Measurements from ENCODE around the gene DMTF1. TPM values are rescaled to one million over a fixed set of nuclear protein-coding genes. Genes with fewer than 3 reads are reported as not detected.
A peak's percentile ranks its signal among the peaks of the same experiment; 100 is the strongest.

The DMTF1 gene
- total RNA-seq, 2 donors from 2014 or later: 144 to 166 TPM

- no peak for ATAC-seq
- H3K27me3 Mint-ChIP-seq: peaks cover 29 to 32% of the 10 kb centered on the region in 2 donors
- peaks cover 0 to 7% of the 10 kb centered on the region in 2 donors for H3K4me1 Mint-ChIP-seq (ENCODE audit: low read depth in 2 of 2)
These were observed 23.4 kb upstream of the DMTF1 start for GRCh38 chr7:87128861-87129267.

GRCh38 chr7:87129332-87129731 is 22.9 kb upstream of the DMTF1 start:
- peaks cover 0 to 7% of the 10 kb centered on the region in 2 donors for H3K4me1 Mint-ChIP-seq (ENCODE audit: low read depth in 2 of 2)
- H3K4me3 Mint-ChIP-seq: no peak overlapping the region
- no peak overlapping the region for H3K27ac Mint-ChIP-seq
- no peak for ATAC-seq
- no peak for DNase-seq (ENCODE audit: low spot score)
- no peaks in the 10 kb centered on the region for H3K9me3 Mint-ChIP-seq
- peaks cover 32 to 36% of the 10 kb centered on the region in 2 donors for H3K27me3 Mint-ChIP-seq
- H3K36me3 Mint-ChIP-seq: no peaks in the 10 kb centered on the region

More at GRCh38 chr7:87128861-87129267, 23.4 kb upstream of the DMTF1 start:
- Mint-ChIP-seq H3K9me3 (no peaks in the 10 kb centered on the region), H3K36me3 (no peaks in the 10 kb centered on the region), H3K4me3 (no peak overlapping the region), H3K27ac (no peak overlapping the region)
- no peak for DNase-seq (ENCODE audit: low spot score)

DNA sequence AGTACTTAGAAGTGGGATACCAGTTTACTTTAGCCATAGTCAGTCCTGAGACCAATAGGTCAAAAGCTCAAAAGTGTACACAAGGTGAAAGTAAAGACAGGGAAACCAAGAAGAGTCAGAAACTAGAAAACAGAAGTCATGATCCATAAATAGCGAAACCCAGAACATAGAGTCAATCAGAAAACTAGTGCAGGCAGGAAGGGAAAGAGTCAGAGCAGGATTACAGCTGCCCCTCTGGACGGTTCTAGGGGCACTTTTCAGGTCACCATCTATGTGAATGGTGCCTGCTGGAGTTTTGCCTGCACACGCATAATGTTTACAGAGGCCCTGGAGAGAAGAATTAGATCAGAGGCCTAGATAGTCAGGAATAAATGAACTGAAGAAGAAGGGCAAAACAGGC is 22.4 kb upstream of the DMTF1 start:
- DNase-seq (ENCODE audit: low spot score) (no peak), ATAC-seq (peak in 1 of 2 donors; percentile 76)
- Mint-ChIP-seq H3K9me3 (no peaks in the 10 kb centered on the region), H3K27me3 (peaks cover 32 to 36% of the 10 kb centered on the region in 2 donors), H3K4me3 (peak overlapping the region; percentile 16), H3K27ac (no peak overlapping the region), H3K4me1 (ENCODE audit: low read depth in 2 of 2) (peaks cover 0 to 7% of the 10 kb centered on the region in 2 donors), H3K36me3 (no peaks in the 10 kb centered on the region)

DNA sequence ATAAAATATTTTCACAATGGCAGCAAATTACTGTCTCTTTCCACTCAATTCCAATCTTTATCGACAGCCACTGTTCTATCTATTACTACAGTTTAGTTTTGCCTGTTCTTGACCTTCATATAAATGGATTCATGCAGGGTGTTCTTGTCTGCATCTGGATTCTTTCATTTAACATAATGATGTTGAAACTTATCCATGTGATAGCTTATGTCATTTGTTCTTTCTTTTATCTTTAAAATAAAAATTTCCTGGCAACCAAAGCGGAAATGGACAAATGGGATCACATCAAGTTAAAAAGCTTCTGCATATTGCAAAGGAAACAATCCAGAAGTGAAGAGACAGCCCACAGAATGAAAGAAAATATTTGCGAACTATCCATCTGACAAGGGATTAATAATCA is 20.5 kb upstream of the DMTF1 start:
- Mint-ChIP-seq H3K36me3 (no peaks in the 10 kb centered on the region), H3K27me3 (peaks cover 36 to 42% of the 10 kb centered on the region in 2 donors), H3K4me1 (ENCODE audit: low read depth in 2 of 2) (peaks cover 0 to 7% of the 10 kb centered on the region in 2 donors), H3K4me3 (no peak overlapping the region), H3K27ac (no peak overlapping the region), H3K9me3 (no peaks in the 10 kb centered on the region)
- ATAC-seq (no peak), DNase-seq (ENCODE audit: low spot score) (no peak)

- H3K4me3 Mint-ChIP-seq: no peak overlapping the region
- peaks cover 44 to 69% of the 10 kb centered on the region in 2 donors for H3K27me3 Mint-ChIP-seq
- no peaks in the 10 kb centered on the region for H3K4me1 Mint-ChIP-seq (ENCODE audit: low read depth in 2 of 2)
- H3K27ac Mint-ChIP-seq: no peak overlapping the region
- no peaks in the 10 kb centered on the region for H3K36me3 Mint-ChIP-seq
- ATAC-seq (no peak), DNase-seq (ENCODE audit: low spot score) (no peak)
- H3K9me3 Mint-ChIP-seq: no peaks in the 10 kb centered on the region
These were observed 15.0 kb upstream of the DMTF1 start for GRCh38 chr7:87137271-87137670.

DNA sequence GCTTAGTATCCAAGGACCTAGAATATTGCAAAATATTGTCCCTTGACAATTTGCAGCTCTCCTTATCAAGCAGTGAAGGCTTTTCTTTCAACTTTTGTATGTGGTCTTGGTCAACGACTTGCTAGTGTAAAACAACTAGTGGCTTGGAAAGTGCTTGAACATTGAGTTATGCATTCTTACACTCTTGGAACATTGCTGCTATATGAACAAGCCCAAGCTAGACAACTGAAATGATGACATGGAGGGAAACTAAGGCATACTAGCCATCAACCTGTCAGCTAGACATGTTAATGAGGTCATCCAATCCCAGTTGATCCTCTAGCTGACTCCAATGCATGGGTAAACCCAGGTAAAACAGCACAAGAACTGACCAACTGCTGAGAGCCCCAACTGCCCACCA is 12.7 kb upstream of the DMTF1 start:
- H3K4me1 Mint-ChIP-seq (ENCODE audit: low read depth in 2 of 2): peaks cover 7 to 8% of the 10 kb centered on the region in 2 donors
- peaks cover 33 to 54% of the 10 kb centered on the region in 2 donors for H3K27me3 Mint-ChIP-seq
- no peak for ATAC-seq
- H3K36me3 Mint-ChIP-seq: no peaks in the 10 kb centered on the region
- DNase-seq (ENCODE audit: low spot score): no peak
- H3K27ac Mint-ChIP-seq: no peak overlapping the region
- H3K4me3 Mint-ChIP-seq: no peak overlapping the region
- H3K9me3 Mint-ChIP-seq: no peaks in the 10 kb centered on the region

DNA sequence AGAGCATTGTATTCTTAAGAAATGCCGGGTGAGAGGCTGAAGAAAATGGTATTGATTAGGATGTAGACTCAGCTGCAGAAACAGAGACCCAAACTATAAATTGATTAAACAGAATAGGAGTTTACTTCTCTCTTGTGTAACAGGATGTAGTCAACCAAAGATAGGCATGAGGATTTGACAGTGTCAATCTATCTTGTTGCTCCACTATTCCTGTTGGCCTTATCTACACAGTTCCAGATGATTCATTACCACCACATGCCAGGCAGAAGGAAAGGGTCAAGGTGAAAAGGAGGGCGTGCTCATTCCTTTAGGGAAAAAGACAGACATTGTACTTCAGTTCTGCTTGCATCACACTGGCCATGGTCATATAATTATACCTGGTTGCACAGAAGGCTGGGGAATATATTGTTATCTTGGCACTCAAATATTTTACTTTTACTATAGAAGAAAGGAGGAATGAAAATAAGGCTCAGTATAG is 11.9 kb upstream of the DMTF1 start:
- no peaks in the 10 kb centered on the region for H3K9me3 Mint-ChIP-seq
- no peak for ATAC-seq
- no peak for DNase-seq (ENCODE audit: low spot score)
- H3K4me1 Mint-ChIP-seq (ENCODE audit: low read depth in 2 of 2): peaks cover 11 to 12% of the 10 kb centered on the region in 2 donors
- H3K36me3 Mint-ChIP-seq: no peaks in the 10 kb centered on the region
- H3K27ac Mint-ChIP-seq: no peak overlapping the region
- H3K4me3 Mint-ChIP-seq: no peak overlapping the region
- H3K27me3 Mint-ChIP-seq: peaks cover 33 to 53% of the 10 kb centered on the region in 2 donors

DNA sequence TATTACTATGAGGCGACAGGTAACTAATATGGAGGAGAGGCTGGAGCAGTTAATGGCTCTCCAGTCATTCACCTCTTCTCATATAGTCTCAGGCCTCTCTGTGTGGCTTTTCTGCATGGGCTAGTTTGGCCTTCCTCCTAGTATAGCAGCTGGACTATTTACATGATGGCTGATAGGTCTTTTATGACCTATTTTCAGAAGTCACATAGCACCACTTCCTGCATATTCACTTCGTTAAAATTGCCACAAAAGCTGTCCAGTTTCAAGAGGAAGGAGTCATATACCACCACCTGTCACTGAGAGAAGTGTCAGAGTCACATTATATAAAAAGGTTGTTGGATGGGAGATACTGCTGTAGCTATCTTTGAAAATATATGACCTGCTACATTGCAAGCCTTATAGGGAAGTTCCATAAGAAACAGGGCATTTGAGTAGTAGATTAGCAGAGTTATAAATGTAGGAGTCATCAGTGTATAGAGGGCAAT is 8.0 kb upstream of the DMTF1 start:
- Mint-ChIP-seq H3K9me3 (no peaks in the 10 kb centered on the region), H3K27ac (peak overlapping the region; percentile 1 to 11)

DNA sequence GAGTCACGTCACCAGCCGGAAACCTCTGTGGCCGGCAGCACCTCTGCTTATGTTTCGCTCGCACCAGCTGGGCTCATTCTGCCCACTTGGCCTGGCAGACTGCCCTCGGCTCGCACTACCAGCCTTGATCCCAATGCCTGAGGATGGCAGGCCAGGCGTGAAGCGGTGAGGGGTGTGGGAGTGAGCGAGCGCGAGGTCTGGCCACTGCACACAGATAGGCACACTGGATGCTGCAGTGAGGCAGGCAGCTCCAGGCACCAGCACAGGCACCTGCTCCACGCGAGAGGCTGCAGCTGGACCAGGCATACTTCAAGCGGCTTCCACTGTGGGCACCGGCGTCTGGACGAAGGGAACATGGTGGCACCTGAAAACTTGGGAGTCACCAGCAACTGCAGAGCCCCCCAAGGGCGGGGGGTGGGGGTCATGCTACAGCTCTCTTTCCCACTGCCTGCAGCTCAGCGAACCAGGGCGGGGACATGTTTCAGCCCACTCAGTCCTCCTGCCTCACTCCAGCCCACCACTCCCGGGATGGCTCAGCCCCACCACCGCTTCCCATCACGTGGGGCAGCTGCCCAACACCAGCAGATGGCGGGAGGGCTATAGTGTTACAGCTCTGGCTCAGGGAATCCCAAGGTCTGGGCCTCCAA is 5.4 kb upstream of the DMTF1 start:
- no peak overlapping the region for H3K4me3 Mint-ChIP-seq
- H3K4me1 Mint-ChIP-seq (ENCODE audit: low read depth in 2 of 2): peaks cover 15 to 18% of the 10 kb centered on the region in 2 donors

More for the DNA sequence above, 8.0 kb upstream of the DMTF1 start:
- Mint-ChIP-seq H3K27me3 (peaks cover 11 to 15% of the 10 kb centered on the region in 2 donors), H3K36me3 (no peaks in the 10 kb centered on the region), H3K4me3 (peak overlapping the region; percentile 2), H3K4me1 (ENCODE audit: low read depth in 2 of 2) (peaks cover 11 to 12% of the 10 kb centered on the region in 2 donors)
- ATAC-seq (peak in 1 of 2 donors; percentile 89), DNase-seq (ENCODE audit: low spot score) (no peak)

DNA sequence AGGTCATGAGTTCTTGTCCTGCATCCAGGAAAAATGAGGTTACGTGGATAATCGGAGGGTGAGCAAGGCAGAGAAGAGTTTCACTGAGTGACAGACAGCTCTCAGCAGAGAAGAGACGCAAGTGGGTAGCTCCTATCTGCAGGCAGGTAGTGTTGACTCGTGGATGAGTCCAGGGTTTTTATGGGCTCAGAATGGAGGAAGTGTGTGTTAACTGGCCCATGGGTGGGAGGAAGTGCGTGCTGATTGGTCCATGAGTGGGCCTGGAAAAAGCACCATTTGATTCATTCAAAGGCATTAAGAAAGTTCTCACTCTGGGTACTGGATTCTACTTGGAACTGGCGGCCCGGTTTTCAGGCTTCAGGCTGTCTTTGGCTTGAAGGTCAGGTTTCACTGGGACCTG is 4.8 kb upstream of the DMTF1 start:
- no peak overlapping the region for H3K27ac Mint-ChIP-seq

More for the DNA sequence above, 5.4 kb upstream of the DMTF1 start:
- DNase-seq (ENCODE audit: low spot score) (no peak), ATAC-seq (peak in 1 of 2 donors; percentile 50)
- no peak overlapping the region for H3K27ac Mint-ChIP-seq
- no peaks in the 10 kb centered on the region for H3K27me3 Mint-ChIP-seq
- no peaks in the 10 kb centered on the region for H3K36me3 Mint-ChIP-seq
- no peaks in the 10 kb centered on the region for H3K9me3 Mint-ChIP-seq

DNA sequence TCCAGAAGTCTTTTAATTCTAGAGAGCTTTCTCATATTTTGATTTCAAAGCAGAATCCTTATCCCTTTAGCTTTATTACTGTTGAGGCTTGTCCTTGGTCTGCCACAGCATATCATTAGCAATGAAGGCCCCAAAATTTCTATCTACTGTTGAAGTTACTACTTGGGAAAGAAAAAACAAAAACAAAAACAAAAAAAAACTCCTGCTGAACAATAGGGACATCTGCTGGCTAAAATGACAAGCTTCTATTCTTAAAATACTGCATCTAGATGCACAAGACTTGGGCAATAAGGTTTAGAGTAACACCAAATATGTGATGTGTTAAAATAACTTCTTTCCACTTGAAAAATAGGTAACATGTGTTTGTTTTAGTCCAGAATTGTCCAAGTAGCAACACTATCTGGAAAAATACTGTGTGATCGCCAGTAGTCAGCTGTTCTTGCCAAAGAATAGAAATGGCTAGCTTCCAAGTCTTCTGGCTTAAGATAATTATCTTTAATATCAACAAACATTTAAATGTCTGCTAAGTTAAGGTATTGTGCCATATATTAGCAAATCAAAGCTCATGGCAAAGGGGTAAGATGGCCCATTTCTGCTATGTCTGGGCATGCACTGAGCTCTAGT is 3.8 kb upstream of the DMTF1 start:
- H3K4me1 Mint-ChIP-seq (ENCODE audit: low read depth in 2 of 2): peaks cover 18 to 21% of the 10 kb centered on the region in 2 donors

More for the DNA sequence above, 4.8 kb upstream of the DMTF1 start:
- no peak for ATAC-seq
- Mint-ChIP-seq H3K27me3 (no peaks in the 10 kb centered on the region), H3K9me3 (no peaks in the 10 kb centered on the region), H3K36me3 (no peaks in the 10 kb centered on the region), H3K4me3 (no peak overlapping the region), H3K4me1 (ENCODE audit: low read depth in 2 of 2) (peaks cover 18 to 21% of the 10 kb centered on the region in 2 donors)
- no peak for DNase-seq (ENCODE audit: low spot score)

DNA sequence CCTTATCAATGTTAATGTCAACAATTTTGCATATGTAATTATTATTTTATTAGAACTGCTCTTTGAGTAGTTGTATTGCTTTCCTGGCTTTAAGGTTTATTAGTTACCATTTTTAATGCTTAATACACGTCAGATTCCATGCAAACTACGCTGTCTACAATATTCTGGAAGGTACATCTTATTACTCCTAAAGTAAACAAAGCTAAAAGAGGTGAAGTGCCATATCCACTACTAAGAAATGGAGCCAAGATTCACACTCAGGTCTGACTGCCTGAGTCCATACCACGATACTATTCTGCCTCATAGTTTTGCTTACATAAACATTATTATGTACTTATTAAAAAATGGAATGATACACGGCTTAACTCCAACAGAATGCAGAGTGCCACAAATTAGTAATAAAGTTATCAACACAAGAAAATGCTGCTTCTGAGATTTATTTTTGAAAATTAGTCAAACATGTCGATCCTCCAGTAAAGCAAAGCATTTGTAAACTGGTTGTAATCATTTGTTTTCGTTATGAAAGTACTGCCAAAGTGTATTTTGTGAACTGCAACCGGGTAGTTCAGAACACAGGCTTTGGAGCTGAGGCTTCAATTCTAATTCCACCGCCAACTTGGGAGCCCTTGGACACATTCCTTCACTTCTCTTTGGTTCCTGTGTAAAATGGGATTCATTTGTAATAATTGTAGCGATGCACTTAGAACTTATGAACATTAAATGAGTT is 1.1 kb upstream of the DMTF1 start:
- peak overlapping the region; percentile 89 to 96 for H3K27ac Mint-ChIP-seq
- no peak for ATAC-seq
- peak overlapping the region; percentile 94 for H3K4me3 Mint-ChIP-seq
- no peak for DNase-seq (ENCODE audit: low spot score)
- peaks cover 13% of the 10 kb centered on the region for H3K36me3 Mint-ChIP-seq
- H3K27me3 Mint-ChIP-seq: no peaks in the 10 kb centered on the region
- H3K9me3 Mint-ChIP-seq: no peaks in the 10 kb centered on the region
- H3K4me1 Mint-ChIP-seq (ENCODE audit: low read depth in 2 of 2): peaks cover 22 to 27% of the 10 kb centered on the region in 2 donors

More for the DNA sequence above, 3.8 kb upstream of the DMTF1 start:
- H3K4me3 Mint-ChIP-seq: no peak overlapping the region
- H3K27ac Mint-ChIP-seq: no peak overlapping the region
- H3K27me3 Mint-ChIP-seq: no peaks in the 10 kb centered on the region
- H3K9me3 Mint-ChIP-seq: no peaks in the 10 kb centered on the region
- peaks cover 7% of the 10 kb centered on the region for H3K36me3 Mint-ChIP-seq
- DNase-seq (ENCODE audit: low spot score) (no peak), ATAC-seq (no peak)

- H3K27me3 Mint-ChIP-seq: no peaks in the 10 kb centered on the region
- peak overlapping the region; percentile 94 for H3K4me3 Mint-ChIP-seq
- peaks cover 13% of the 10 kb centered on the region for H3K36me3 Mint-ChIP-seq
- DNase-seq (ENCODE audit: low spot score): no peak
- H3K9me3 Mint-ChIP-seq: no peaks in the 10 kb centered on the region
- H3K4me1 Mint-ChIP-seq (ENCODE audit: low read depth in 2 of 2): peaks cover 22 to 33% of the 10 kb centered on the region in 2 donors
- peak overlapping the region; percentile 89 to 96 for H3K27ac Mint-ChIP-seq
- ATAC-seq: no peak
These were observed 533 bp upstream of the DMTF1 start for GRCh38 chr7:87151729-87152111.

Data from natural killer cell treated with Interleukin-12 subunit alpha and Interleukin-12 subunit beta and Interleukin-15 and Interleukin-18, amount 100 ng/mL, for 72 hours (primary cell).